Measurements from ENCODE around the gene GNAZ. TPM values are rescaled to one million over a fixed set of nuclear protein-coding genes. Genes with fewer than 3 reads are reported as not detected.
"Not testable (repeated sequence)": the region's sequence is repeated elsewhere in the genome, so short reads cannot be mapped to it uniquely, and the experiment has no call there.

Gene GNAZ
- total RNA-seq, 1 donor, result 1.3 TPM

GRCh38 chr22:23131931-23132330, 61.6 kb downstream of the GNAZ start:
- no peak for DNase-seq (ENCODE audit: low read depth)
- TF ChIP-seq CTCF (IDR thresholded peaks at IDR 0.05; ENCODE audit: insufficient read depth, low read length), result no peak
- no peak overlapping the region for H3K4me3 ChIP-seq (ENCODE audit: low read depth, low read length)

DNA sequence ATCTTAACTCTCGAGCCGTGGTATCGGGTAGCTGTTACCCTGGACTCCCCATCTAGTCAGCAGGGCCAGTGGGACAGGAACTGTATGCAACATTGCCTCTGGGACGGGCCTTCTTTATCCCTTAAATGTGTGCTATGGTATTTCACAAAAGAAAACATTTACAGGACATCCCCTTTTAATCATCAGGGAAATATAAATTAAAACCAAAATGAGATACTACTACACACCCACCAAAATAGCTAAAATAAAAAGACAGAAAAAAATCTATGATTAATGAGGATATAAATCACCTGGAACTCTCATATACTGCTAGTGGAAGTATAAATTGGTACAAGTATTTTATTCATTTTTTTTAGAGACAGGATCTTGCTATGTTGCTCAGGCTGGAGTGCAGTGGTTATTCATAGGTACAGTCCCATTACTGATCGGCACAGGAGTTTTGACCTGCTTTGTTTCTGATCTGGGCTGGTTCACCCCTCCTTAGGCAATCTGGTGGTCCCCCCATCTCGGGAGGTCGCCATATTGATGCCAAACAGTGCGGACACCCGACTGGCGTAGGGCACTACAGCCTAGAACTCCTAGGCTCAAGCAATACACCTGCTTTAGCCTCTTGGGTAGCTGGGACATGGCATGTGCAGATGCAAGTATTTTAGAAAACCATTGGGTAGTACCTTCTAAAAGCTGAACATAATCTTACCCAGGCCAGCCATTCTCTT, 62.2 kb downstream of the GNAZ start:
- no peak for DNase-seq (ENCODE audit: low read depth)
- H3K4me3 ChIP-seq (ENCODE audit: low read depth, low read length), result no peak overlapping the region
- no peak for TF ChIP-seq CTCF (IDR thresholded peaks at IDR 0.05; ENCODE audit: insufficient read depth, low read length)

- no peak for TF ChIP-seq CTCF (IDR thresholded peaks at IDR 0.05; ENCODE audit: insufficient read depth, low read length)
- H3K4me3 ChIP-seq (ENCODE audit: low read depth, low read length), result no peak overlapping the region
- no peak for DNase-seq (ENCODE audit: low read depth)
These were observed 63.6 kb downstream of the GNAZ start for GRCh38 chr22:23133922-23134321.

DNA sequence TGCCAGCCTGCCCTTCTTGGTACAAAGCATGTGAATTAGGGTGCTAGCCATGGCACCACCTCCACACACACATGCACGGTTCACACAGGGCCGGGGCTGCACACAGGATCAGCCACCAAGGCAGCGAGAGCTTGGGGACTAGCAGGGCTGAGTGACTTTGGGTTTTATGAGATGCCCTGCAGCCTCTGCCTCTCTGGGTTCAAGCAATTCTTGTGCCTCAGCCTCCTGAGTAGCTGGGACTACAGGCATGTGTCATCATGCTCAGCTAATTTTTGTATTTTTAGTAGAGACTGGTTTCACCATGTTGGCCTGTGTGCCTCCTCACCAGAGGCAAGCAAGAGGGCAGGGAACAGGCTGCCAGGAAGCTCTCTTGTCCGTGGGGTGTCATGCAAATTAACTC, 66.7 kb downstream of the GNAZ start:
- not testable (repeated sequence) for H3K4me3 ChIP-seq (ENCODE audit: low read depth, low read length); DNase-seq (ENCODE audit: low read depth)

- no peak for TF ChIP-seq CTCF (IDR thresholded peaks at IDR 0.05; ENCODE audit: insufficient read depth, low read length)
- no peak for DNase-seq (ENCODE audit: low read depth)
- no peak overlapping the region for H3K4me3 ChIP-seq (ENCODE audit: low read depth, low read length)
These were observed 67.1 kb downstream of the GNAZ start for GRCh38 chr22:23137468-23137867.

GRCh38 chr22:23137905-23138561, 67.7 kb downstream of the GNAZ start:
- no peak overlapping the region for H3K4me3 ChIP-seq (ENCODE audit: low read depth, low read length)
- no peak for DNase-seq (ENCODE audit: low read depth)
- TF ChIP-seq CTCF (IDR thresholded peaks at IDR 0.05; ENCODE audit: insufficient read depth, low read length), result no peak

DNA sequence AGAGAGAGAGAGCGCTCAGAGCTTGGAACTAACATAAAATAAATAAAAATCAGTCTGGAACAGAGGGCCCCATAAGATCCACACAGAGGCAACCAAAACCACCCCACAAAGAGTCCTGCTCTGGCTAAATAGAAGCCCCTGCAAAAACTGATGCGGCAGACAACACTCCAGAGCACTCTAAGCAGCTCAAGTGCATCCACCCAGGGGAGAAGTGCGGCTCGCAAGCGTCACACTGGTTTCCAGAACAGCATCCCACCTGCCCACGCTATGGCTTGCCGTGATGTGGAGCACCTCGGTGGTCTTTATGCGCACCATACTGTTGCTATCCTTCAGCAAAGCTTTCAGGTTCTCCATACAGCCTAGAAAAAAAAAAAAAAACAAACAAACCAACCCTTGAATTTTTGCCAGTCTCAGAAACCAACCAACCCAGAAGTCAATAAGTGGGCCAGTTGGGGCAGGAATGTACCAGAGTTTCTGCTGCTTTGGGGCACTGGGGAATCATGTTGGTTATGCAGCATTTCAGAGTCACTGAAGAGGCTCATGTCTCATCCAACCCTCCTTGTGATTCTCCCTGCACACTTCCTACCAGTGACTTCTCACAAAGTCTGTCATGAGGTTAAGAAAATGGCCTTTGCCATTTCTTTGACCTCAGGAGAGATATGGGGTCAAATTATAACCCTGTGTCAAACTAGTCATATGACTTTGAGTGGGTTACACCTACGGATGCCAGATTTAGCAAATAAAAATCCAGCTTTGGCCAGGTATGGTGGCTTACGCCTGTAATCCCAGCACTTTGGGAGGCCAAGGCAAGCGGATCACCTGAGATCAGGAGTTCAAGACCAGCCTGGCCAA, 68.5 kb downstream of the GNAZ start:
- TF ChIP-seq CTCF (IDR thresholded peaks at IDR 0.05; ENCODE audit: insufficient read depth, low read length), result no peak
- H3K4me3 ChIP-seq (ENCODE audit: low read depth, low read length), result no peak overlapping the region

More for the DNA sequence above, 68.5 kb downstream of the GNAZ start:
- DNase-seq (ENCODE audit: low read depth), result no peak

Data from fibroblast of the aortic adventitia (primary cell).